HUES64 (cell line): Measurements from ENCODE around the gene BMERB1.
"Not testable (repeated sequence)": the region's sequence is repeated elsewhere in the genome, so short reads cannot be mapped to it uniquely, and the experiment has no call there.

Experiments used
- H3K27ac ChIP-seq: 2 replicates; pipeline ENCODE4 v1.7.0; 2013; ENCODE audit warnings: low read depth, low read length, inconsistent platforms
- H3K27me3 ChIP-seq: 2 replicates; pipeline ENCODE4 v1.6.1; 2013; ENCODE audit warnings: mild to moderate bottlenecking, low read length; ENCODE audit not compliant: insufficient read depth
- H3K36me3 ChIP-seq: 2 replicates; pipeline ENCODE4 v1.6.1; 2013; ENCODE audit warnings: mild to moderate bottlenecking, low read length; ENCODE audit not compliant: insufficient read depth
- H3K4me1 ChIP-seq: 2 replicates; pipeline ENCODE4 v1.6.1; 2013; ENCODE audit warnings: mild to moderate bottlenecking, low read length, moderate library complexity; ENCODE audit not compliant: insufficient read depth
- H3K4me3 ChIP-seq: 2 replicates; pipeline ENCODE4 v1.5.1; 2013; ENCODE audit warnings: mild to moderate bottlenecking, low read length, moderate library complexity
- H3K9ac ChIP-seq: 2 replicates; pipeline ENCODE4 v1.6.1; 2013; ENCODE audit warnings: mild to moderate bottlenecking, low read depth, low read length
- H3K9me3 ChIP-seq: 2 replicates; pipeline ENCODE4 v1.6.1; 2013; ENCODE audit warnings: low read depth, low read length; ENCODE audit not compliant: insufficient read depth
- WGBS: fragments of 150-250, 120-280 bp; methylation state at CpG from one replicate; pipeline ENCODE4 v1.1.7; 2013; ENCODE audit warnings: missing lambda C conversion rate; 5-methylcytosine and 5-hydroxymethylcytosine counted together

BMERB1 gene

GRCh38 chr16:15426796-15427195, 7.6 kb upstream of the BMERB1 start:
- Histone ChIP-seq H3K36me3 (no peaks in the 10 kb centered on the region), H3K9me3 (no peaks in the 10 kb centered on the region), H3K27me3 (no peaks in the 10 kb centered on the region), H3K9ac (no peak overlapping the region), H3K4me1 (no peaks in the 10 kb centered on the region), H3K27ac (no peak overlapping the region), H3K4me3 (no peak overlapping the region)
- 73% methylated on average over 5 of the region's 6 CpGs for WGBS

- Histone ChIP-seq H3K36me3 (no peaks in the 10 kb centered on the region), H3K27ac (no peak overlapping the region), H3K9me3 (no peaks in the 10 kb centered on the region), H3K27me3 (no peaks in the 10 kb centered on the region), H3K4me3 (no peak overlapping the region), H3K9ac (no peak overlapping the region), H3K4me1 (no peaks in the 10 kb centered on the region)
- WGBS, result 73% methylated on average over 4 of the region's 8 CpGs
These were observed 6.6 kb upstream of the BMERB1 start for GRCh38 chr16:15427648-15428239.

GRCh38 chr16:15430884-15431283, 3.5 kb upstream of the BMERB1 start:
- H3K9ac ChIP-seq, H3K4me1 ChIP-seq, H3K4me3 ChIP-seq, H3K36me3 ChIP-seq, H3K27ac ChIP-seq, H3K9me3 ChIP-seq: not testable (repeated sequence)
- WGBS, result 92% methylated on average over 11 of the region's 11 CpGs
- peaks cover 12% of the 10 kb centered on the region for H3K27me3 ChIP-seq

DNA sequence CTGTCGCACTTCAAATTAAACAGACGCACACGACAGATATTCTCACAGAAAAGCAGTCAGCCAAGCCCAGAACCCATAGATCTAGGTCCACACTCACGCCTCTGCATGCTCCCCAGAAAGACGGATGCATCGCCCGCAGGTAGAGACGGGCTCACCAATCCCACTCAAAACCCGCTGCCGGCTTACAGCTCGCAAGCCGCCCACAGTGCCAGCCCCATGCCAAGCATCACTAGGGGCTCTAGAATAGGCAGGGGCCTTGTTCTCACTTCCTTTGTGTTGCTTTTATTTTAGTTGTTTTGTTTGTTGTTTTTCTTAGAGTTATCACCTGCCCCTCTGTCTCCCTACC, 336 bp upstream of the BMERB1 start:
- peaks cover 15% of the 10 kb centered on the region for H3K27me3 ChIP-seq
- no peaks in the 10 kb centered on the region for H3K4me1 ChIP-seq
- H3K9ac ChIP-seq, result no peak overlapping the region
- H3K36me3 ChIP-seq, result no peaks in the 10 kb centered on the region
- H3K9me3 ChIP-seq, result no peaks in the 10 kb centered on the region
- peak overlapping the region; percentile 91 for H3K4me3 ChIP-seq
- H3K27ac ChIP-seq, result no peak overlapping the region
- 68% methylated on average over 12 of the region's 12 CpGs for WGBS

- no peaks in the 10 kb centered on the region for H3K9me3 ChIP-seq
- H3K27ac ChIP-seq, result no peak overlapping the region
- no peaks in the 10 kb centered on the region for H3K36me3 ChIP-seq
- peaks cover 15% of the 10 kb centered on the region for H3K27me3 ChIP-seq
- 10% methylated on average over 22 of the region's 22 CpGs for WGBS
- no peaks in the 10 kb centered on the region for H3K4me1 ChIP-seq
- H3K4me3 ChIP-seq, result peak overlapping the region; percentile 91
- H3K9ac ChIP-seq, result peak overlapping the region; percentile 66
These were observed 952 bp downstream of the BMERB1 start for GRCh38 chr16:15435216-15435864.

DNA sequence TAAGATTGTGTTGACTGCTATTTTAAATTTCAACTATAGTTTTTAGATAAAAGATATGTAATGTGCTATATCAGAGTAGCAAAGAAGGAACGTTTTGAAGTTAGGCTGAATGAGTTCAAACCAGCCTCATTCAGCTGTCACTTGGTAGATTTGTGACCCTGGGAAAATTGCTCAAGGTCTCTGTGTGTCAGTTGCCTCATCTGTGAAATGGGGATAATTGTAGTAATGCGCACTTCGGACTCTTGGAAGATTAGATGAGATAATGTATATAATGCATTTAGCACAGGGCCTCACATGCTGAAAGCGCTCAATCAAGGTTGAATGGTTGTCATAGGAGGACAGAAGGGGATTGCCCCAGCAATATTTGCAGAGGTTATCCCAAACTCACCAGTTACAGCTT, 4.7 kb downstream of the BMERB1 start:
- no peak overlapping the region for H3K9ac ChIP-seq
- H3K27ac ChIP-seq, result no peak overlapping the region
- H3K4me1 ChIP-seq, result no peaks in the 10 kb centered on the region
- no peak overlapping the region for H3K4me3 ChIP-seq
- WGBS, result 87% methylated on average over 4 of the region's 4 CpGs
- no peaks in the 10 kb centered on the region for H3K9me3 ChIP-seq
- peaks cover 15% of the 10 kb centered on the region for H3K27me3 ChIP-seq
- no peaks in the 10 kb centered on the region for H3K36me3 ChIP-seq

DNA sequence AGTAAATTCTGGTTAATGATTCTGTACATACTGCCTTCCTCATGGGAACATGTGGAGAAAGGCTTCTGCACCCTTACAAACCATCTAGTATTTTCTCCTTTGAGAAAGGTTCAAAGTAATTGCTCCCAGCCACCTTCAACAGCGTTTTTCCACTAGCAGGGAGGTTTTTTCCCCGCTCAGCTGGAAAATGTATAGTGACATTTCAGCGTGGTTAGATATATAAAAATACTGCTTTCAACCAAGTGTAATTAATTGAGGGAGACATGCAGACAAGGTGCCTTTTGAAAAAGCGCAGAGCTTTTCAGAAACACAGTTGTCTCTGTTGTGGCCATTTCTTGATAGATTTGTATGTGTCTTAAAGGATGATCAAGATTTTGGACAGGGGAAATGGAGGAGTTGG, 5.1 kb downstream of the BMERB1 start:
- 96% methylated on average over 4 of the region's 4 CpGs for WGBS

DNA sequence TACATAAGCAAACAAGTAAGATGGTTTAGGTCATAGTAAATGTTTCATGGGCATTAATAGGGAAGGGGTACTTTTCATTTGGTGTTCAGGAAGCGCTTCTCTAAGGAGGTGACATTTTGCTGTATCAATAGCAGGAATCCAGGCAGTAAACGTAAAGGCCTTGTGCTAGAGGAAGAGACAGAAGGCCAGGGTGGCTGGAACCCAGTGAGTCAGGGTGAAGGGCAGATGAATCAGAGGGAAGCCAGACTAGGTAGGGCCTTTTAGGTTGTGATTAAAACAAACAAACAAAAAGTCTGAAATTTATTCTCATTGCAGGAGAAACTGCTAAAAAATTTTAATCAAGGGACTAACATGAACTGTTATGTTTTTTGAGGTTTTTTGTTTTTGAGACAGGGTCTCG, 6.5 kb downstream of the BMERB1 start:
- H3K36me3 ChIP-seq, result no peaks in the 10 kb centered on the region
- WGBS, result 92% methylated on average over 3 of the region's 3 CpGs
- no peaks in the 10 kb centered on the region for H3K9me3 ChIP-seq
- no peak overlapping the region for H3K4me3 ChIP-seq
- H3K4me1 ChIP-seq, result no peaks in the 10 kb centered on the region
- H3K27ac ChIP-seq, result no peak overlapping the region
- peaks cover 3% of the 10 kb centered on the region for H3K27me3 ChIP-seq
- no peak overlapping the region for H3K9ac ChIP-seq

More for the DNA sequence above, 5.1 kb downstream of the BMERB1 start:
- peaks cover 15% of the 10 kb centered on the region for H3K27me3 ChIP-seq
- H3K4me3 ChIP-seq, result no peak overlapping the region
- no peaks in the 10 kb centered on the region for H3K36me3 ChIP-seq
- H3K9ac ChIP-seq, result no peak overlapping the region
- no peaks in the 10 kb centered on the region for H3K4me1 ChIP-seq
- no peaks in the 10 kb centered on the region for H3K9me3 ChIP-seq
- no peak overlapping the region for H3K27ac ChIP-seq

GRCh38 chr16:15442140-15442539, 7.8 kb downstream of the BMERB1 start:
- H3K9me3 ChIP-seq, H3K27ac ChIP-seq, H3K4me3 ChIP-seq, H3K4me1 ChIP-seq, H3K27me3 ChIP-seq, H3K36me3 ChIP-seq, H3K9ac ChIP-seq: not testable (repeated sequence)
- 95% methylated on average over 5 of the region's 5 CpGs for WGBS

- H3K27ac ChIP-seq, result no peak overlapping the region
- no peak overlapping the region for H3K9ac ChIP-seq
- no peaks in the 10 kb centered on the region for H3K4me1 ChIP-seq
- H3K9me3 ChIP-seq, result no peaks in the 10 kb centered on the region
- no peaks in the 10 kb centered on the region for H3K36me3 ChIP-seq
- WGBS, result 100% methylated on average over 4 of the region's 4 CpGs
- H3K27me3 ChIP-seq, result no peaks in the 10 kb centered on the region
- H3K4me3 ChIP-seq, result no peak overlapping the region
These were observed 9.4 kb downstream of the BMERB1 start for GRCh38 chr16:15443753-15444152.

DNA sequence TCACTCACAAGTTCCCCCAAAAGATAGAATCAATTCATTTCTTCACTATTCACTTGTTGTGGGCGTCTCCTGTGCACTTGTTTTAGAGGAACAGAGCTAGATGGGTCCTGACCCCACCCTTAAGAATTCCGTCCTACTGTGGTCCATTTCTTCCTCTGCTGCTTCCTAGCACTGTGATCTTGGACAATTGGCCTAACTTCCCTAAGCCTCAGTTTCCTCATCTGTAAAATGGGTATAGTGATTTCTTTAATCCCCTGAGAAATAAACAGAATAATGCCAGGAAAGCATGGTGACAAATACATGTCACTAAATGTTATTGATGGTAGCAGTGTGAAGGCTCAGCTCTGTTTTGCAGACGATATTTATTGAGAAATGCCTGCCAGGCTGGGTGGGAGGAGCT, 9.9 kb downstream of the BMERB1 start:
- H3K27me3 ChIP-seq, result no peaks in the 10 kb centered on the region
- H3K4me1 ChIP-seq, result no peaks in the 10 kb centered on the region
- H3K9me3 ChIP-seq, result no peaks in the 10 kb centered on the region
- no peaks in the 10 kb centered on the region for H3K36me3 ChIP-seq
- no peak overlapping the region for H3K4me3 ChIP-seq
- WGBS, result 94% methylated on average over 3 of the region's 3 CpGs
- no peak overlapping the region for H3K27ac ChIP-seq
- H3K9ac ChIP-seq, result no peak overlapping the region

DNA sequence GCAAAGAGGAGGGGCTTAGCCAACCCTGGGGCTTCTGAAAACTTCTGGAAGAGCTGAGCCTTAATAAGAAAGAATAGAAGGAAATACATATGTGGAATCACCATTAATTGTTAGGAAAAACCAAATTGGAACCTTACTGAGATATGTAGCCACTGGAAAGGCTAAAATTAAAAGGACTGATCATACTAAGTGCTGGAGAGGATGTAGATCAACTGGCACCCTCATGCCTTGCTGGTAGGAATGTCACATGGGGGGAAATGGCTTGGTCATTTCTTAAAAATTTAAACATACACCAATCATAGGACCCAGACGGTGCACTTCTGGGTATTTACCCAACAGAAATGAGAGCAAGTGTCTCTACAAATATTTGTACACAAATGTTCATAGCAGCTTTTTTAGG, 11.1 kb downstream of the BMERB1 start:
- no peak overlapping the region for H3K27ac ChIP-seq
- WGBS, result 75% methylated on average over 1 of the region's 1 CpG

More for the DNA sequence above, 11.1 kb downstream of the BMERB1 start:
- H3K9me3 ChIP-seq, result no peaks in the 10 kb centered on the region
- H3K36me3 ChIP-seq, result no peaks in the 10 kb centered on the region
- no peaks in the 10 kb centered on the region for H3K27me3 ChIP-seq
- H3K4me1 ChIP-seq, result no peaks in the 10 kb centered on the region
- no peak overlapping the region for H3K9ac ChIP-seq
- H3K4me3 ChIP-seq, result no peak overlapping the region
